ENCODE results near the gene FOXS1.

- no peak for TF ChIP-seq CTCF (IDR thresholded peaks at IDR 0.05; ENCODE audit: insufficient read depth, low read length)
- TF ChIP-seq POLR2AphosphoS5 (IDR thresholded peaks at IDR 0.05; ENCODE audit: low read depth): no peak
- no peak for TF ChIP-seq GABPA (IDR thresholded peaks at IDR 0.05; ENCODE audit: low read depth)
Measured at GRCh38 chr20:31861385-31862156, 16.2 kb upstream of the FOXS1 start.
